PC-3 (cell line): Measurements from ENCODE around the gene STK33.

ENCODE experiments used
- CTCF ChIP-seq: fragments of 300-600 bp; sonication (generic); conservative IDR thresholded peaks from 2 replicates; pipeline ENCODE4 v1.5.1; 2017; ENCODE audit warnings: antibody characterized with exemption, low read depth, mild to moderate bottlenecking, low read length
- EZH2 ChIP-seq: fragments of 300-600 bp; sonication (generic); IDR thresholded peaks from one replicate; pipeline ENCODE4 v1.6.1; 2017; ENCODE audit warnings: antibody characterized with exemption, mild to moderate bottlenecking, low read length; ENCODE audit not compliant: unreplicated experiment
- EZH2phosphoT487 ChIP-seq: fragments of 300-600 bp; sonication (generic); IDR thresholded peaks from 2 replicates; pipeline ENCODE4 v1.6.1; 2018; ENCODE audit warnings: mild to moderate bottlenecking, antibody characterized with exemption, low read length, borderline replicate concordance

GRCh38 chr11:8581300-8581699 lies 12.7 kb downstream of the STK33 start:
- TF ChIP-seq CTCF (no peak), EZH2 (no peak), EZH2phosphoT487 (no peak)
